GM19438 (cell line): ENCODE measurements around the gene CD27.
"Not testable (repeated sequence)": the region's sequence is repeated elsewhere in the genome, so short reads cannot be mapped to it uniquely, and the experiment has no call there.

Experiments used
- ATAC-seq: cut with Tn5 transposase; IDR thresholded peaks from one replicate; pipeline ENCODE4 v1.9.1; 2021; ENCODE audit warnings: low read depth; ENCODE audit not compliant: unreplicated experiment

CD27 gene

GRCh38 chr12:6460751-6461371 is 16.1 kb downstream of the CD27 start:
- no peak for ATAC-seq

DNA sequence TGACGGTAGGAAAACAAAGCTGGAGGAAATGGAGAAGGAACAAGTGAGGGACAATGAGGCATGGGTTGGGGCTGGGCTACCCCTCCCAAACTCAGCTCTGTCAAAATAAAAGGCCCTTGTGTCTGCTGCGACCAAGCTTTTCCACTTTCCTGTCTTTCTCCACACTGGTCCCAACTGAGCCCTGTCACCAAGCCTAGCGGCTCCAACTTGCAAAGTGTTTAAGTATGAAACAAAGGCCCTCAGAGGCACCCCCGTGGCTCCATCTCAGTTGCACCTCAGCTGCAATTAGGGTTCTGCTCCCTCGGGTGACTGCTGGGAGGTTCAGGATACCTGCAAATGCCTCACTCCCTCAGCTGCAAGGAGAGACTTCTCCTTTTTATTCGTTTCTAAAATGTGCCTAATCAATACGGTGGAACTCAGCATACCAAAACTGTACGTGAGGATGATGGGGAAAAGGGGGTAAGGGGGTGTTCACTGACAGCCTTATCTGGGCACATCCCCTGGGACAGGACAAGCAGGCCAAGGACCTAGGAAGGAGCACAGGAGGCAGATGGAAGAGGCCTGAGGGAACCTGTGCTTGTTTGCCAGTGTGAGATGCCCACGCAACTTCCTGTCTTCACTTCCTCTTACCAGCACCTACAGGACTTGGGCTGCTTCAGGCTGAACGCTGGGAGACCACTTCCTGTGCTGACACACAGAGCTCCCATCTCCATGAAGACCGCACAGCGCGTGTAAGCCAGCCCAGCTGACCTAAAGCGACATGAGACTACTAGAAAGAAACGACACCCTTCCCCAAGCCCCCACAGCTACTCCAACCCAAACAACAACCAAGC is 16.9 kb downstream of the CD27 start:
- peak; percentile 80 for ATAC-seq

DNA sequence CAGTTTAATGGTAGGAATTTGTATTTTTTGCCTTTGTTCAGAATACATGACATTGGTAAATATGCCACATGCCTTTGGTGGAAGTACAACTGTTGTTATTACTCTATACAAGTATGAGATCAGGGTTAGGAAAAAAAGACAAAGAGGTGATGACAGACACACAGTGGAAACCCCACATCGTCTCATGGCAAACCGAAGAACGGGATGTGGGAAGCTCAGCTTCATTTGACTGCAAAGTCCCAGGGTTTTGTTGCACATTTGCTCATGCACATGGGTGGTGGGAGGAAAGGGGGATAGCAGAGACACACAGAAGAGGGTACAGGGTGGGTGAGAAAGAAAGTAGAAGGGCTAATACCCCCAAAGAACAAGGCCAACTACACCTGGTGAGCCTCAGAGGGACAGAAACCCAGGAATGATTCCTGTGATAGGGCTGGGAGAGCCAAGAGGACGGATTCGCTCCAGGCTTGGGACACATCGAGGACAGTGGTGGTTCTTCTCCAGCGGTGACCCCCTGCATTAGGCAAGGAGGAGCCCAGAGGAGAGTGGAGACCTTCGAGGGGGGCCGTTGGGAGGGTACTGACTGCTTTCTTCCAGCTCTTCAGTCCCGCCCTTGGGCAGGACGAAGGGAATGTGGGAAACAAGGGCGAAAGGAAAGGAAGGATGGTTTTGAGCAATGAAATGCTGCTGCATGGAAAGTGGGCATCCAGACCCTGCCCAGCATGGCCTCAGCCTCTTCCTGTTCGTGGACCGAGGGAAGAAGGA is 17.7 kb downstream of the CD27 start:
- ATAC-seq, result no peak

DNA sequence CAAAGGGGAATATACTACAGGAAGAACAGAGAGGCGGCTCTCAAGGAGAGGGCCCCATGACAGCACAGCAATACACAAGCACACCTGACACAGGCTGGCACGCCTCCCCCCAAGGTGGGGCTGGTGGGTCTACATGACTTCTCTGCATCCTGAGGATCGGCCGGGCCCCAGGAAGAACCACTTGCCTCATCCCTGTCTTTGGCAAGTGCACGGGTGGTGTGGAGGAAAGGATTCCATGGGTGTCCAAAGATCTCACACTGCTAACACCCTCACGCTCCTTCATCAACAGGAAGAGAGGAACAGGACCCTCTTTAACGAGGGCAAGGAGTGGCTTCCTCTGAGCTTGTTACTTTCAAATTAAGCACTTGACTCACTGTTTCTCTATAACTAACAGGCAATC is 18.5 kb downstream of the CD27 start:
- no peak for ATAC-seq

- ATAC-seq, result no peak
These were observed 19.1 kb downstream of the CD27 start for GRCh38 chr12:6463858-6464257.

- ATAC-seq, result no peak
These were observed 19.8 kb downstream of the CD27 start for GRCh38 chr12:6464531-6464930.

DNA sequence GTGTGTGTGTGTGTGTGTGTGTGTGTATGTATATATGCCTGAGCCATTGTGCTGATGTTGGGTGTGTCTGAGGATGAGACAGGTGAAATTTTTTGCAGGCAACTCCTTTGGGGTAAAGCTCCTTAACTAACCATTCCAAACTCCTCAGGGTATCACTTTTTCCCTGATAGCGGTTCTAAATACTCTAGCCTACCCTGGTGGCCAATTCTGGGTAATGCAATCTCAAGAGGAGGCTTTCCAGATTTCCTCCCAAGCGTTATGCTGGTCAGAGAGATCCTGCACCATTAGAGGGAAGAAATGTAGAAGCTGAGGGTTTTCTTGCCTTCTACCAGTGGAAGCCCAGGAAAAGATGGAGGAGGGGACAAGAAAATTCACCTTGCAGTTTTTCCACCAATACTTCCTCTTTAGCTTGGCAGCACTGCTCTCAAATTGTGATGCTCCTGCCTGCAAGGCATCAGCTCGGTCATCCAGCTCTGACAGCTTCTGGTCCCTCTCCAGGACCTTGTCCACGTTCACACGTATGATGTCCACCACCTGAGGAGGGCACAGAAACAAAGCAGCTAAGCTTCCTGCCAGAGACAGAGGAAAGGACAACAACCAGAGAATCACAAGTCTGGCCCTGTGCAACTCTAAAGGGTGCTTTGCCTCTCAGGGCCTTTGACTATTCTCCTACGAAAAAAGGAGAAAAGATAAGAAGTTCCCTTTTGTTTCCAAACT is 20.9 kb downstream of the CD27 start:
- ATAC-seq, result no peak

DNA sequence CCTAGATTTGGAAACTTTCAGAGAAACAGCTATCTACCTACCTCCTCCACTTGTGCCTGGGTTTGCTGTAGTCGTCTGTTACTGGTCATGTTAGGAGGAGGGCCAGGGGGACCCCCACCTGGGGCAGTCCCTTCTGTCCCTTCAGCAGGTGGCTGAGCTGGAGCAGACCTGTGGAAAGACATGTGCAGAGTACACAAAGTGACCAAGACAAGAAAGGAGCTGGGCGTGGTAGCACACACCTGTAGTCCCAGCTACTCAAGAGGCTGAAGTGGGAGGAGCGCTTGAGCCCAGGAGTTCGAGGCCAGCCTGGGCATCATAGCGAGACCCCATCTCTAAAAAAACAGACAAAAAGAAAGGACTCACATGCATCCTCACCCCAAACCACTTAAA is 21.4 kb downstream of the CD27 start:
- ATAC-seq, result no peak

- not testable (repeated sequence) for ATAC-seq
These were observed 22.0 kb downstream of the CD27 start for GRCh38 chr12:6466751-6467150.

- not testable (repeated sequence) for ATAC-seq
These were observed 23.0 kb downstream of the CD27 start for GRCh38 chr12:6467571-6468282.

- ATAC-seq, result no peak
These were observed 23.5 kb downstream of the CD27 start for GRCh38 chr12:6468283-6468575.

DNA sequence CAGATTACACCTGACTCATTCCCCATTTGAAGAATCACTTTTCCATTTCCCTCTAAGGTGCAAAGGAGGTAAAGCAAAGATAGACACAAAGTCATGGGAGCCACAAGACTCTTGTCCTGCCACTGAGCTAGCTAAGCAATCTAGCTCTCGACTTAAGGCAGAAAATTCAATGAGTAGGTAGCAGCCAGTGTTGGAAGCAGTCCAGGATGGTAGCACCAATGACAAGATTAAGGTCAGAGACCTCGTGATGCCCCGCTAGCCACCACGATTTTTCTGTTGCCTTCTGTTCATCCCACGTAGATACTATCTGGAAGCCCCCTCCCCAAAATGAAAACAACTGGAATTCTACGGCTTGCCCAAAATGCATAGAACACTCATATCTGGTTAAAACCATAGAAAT is 24.3 kb downstream of the CD27 start:
- ATAC-seq, result no peak

GRCh38 chr12:6469609-6470374 is 25.0 kb downstream of the CD27 start:
- ATAC-seq, result no peak

DNA sequence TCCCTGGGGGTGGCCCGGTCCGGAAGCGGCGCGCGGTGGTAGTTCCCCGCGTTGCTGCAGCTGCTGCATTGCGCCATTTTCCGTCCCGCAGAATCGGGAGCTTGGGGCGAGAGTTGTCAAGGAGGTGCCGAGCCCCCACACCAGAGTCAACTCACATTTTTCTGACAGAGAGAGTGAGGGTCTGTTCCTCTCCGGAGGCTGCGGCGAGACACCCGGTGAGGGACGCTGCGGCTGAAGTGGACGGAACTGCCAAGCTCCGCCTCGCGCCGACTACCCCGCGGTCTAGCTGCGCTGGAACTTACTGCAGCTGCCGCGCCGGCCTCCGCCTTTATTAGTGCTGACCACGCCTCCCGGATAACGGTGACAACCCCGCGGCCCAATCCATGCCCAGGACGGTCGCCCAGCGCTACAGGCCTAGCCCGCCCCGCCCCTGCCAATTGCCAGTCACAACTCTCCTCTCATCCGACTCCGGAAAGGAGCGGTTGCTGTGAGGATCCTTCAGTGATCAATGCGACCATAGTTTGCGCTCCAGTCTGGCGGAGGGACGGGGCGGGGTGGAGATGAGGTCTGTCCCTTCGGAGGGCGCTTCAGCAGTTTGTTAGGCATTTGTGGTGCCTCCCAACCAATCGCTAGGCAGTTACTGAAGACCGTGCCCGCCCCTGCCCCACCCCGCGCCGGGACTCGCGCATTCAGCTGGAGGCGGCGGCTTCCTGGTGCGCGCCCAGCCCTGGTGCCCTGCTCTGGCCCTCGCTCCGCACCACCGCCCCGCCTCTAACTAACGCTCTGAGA is 25.8 kb downstream of the CD27 start, which contains the start of gene VAMP1:
TSS of gene VAMP1 (minus strand) at position 303 of the 789 bp plus-strand sequence. CDS start at position 157, 146 bp downstream.
- ATAC-seq, result peak; percentile 84

GRCh38 chr12:6471989-6472360 is 27.2 kb downstream of the CD27 start:
- ATAC-seq, result no peak

GRCh38 chr12:6472491-6472890 is 27.7 kb downstream of the CD27 start:
- no peak for ATAC-seq

- not testable (repeated sequence) for ATAC-seq
These were observed 30.6 kb downstream of the CD27 start for GRCh38 chr12:6475233-6475975.

GRCh38 chr12:6476489-6476888 is 31.7 kb downstream of the CD27 start:
- ATAC-seq, result no peak
